Pons (tissue), 1 donor: Measurements from ENCODE around the gene DSCAM.

Experiments
- DNase-seq: peaks from one replicate; pipeline ENCODE4 v3.0.0-alpha.2; 2016; ENCODE audit warnings: low spot score

DSCAM gene

GRCh38 chr21:40178726-40179125 lies 668.2 kb downstream of the DSCAM start:
- no peak for DNase-seq

- DNase-seq, result no peak
These were observed 669.0 kb downstream of the DSCAM start for GRCh38 chr21:40177979-40178378.

DNA sequence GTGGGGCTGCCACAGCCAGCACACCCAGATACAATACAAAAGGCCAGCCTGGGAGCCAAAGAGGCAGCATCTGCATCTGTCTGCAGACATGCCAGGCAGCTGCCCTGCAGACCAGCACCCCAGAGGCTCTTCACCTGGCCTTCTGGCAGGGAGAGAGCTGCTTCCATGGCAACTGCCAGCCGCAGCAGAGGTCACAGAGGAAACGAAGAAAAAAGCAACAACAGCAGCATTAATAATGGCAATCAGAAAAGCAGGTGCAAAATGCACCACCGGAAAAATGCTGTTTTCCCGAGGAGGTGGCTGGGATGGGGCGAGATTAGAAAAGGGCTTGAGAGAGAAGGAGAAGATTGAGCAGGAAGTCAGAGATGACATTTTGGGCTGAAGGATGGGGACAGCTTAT lies 670.2 kb downstream of the DSCAM start:
- peak; percentile 29 for DNase-seq

- DNase-seq, result no peak
These were observed 673.1 kb downstream of the DSCAM start for GRCh38 chr21:40173816-40174215.

- DNase-seq, result no peak
These were observed 677.0 kb downstream of the DSCAM start for GRCh38 chr21:40169971-40170370.

DNA sequence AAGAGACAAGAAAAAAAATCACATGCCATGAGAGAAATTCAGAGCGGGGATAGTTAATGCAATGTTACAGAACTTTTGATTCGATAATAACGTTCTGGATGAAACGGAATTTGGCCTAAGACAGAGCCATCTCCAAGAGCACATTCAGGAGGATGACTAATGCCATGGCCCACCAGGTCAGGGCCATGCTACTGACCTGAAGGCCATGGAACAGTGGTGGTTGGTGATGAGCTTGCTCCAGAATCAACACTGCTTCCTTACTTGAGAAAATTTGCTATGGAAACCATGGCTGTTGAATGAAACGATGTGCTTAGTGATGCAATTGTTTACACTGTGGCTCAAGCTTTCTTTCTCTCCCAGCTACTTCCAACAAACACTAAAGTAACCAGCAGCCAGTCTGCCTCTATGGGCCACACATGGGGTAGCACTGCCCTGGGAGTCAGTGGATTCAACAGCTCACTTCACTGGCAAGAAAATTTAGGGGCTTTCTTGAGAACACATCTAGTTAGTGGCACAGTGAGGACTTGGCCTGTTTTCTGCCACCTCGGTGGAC lies 680.6 kb downstream of the DSCAM start:
- no peak for DNase-seq

DNA sequence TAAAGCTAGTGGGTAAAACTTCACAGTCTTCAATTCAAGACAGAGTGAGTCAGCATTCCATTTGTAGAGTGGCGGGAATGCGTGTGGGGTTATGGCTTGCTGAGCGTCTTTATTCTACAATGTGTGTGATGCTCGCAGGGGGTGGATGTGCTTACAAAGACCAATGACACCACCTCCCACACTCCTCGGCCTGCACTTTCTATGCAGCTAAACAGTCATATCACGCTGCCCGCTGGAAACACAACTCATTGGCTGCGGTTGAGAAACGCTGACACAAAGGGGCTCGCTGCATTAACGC lies 681.2 kb downstream of the DSCAM start:
- DNase-seq, result no peak

DNA sequence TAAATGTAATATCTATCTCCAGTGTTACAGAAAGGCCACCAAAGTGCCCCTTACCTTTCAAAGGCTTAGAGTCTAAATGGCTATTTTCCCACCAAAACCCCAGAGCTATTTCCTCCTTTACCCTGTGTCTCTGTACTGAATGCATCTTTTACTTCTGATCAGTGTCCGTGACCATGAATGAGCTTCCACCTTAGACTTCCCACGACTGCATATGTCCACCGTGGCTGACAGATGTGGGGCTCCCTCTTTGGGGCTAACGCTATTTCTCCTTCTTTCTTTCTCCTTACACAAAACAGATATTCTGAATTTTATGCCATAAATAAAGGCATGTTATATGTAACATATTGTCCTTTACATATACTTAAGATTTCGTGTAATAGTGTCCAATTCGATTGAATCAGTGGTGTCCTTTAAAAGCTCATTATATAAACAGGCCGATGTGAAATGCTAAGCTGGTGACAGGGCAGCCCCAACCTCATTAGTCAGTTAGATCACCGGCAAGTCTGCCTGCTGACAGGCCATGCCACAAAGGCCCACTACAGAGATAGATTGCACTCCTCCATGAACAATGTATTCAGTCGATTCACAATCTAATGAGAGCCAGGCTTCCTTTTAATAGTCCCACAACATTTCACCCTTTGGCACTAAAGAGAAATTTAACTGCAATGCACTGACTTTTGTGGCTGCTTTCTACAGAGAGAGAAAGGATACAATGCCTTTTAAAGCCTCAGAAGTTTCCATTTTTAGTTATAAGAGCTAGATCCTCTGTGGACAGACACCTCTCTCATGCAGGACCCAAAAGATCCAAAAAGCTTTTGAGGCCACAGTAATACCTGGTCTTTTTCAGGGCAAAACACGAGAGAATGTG lies 681.8 kb downstream of the DSCAM start:
- DNase-seq, result no peak

DNA sequence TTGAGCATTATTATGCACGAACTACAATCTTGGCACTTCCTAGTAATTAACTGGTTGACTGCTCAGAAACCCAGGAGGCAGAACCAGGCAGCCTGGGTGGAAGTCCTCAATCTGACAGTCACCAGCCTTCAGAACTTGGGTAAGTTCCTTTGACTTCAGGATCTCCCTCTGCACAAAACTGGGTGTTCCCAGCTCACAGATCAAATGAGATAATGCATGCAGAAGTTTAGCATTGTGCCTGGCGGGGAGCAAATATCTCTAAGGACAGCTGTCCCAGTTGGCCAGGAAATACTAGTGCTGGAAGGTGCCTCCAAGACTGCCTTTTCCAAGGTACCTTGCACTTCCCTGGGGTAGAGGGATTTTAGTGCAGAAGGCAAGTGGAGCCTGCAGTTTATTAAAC lies 684.9 kb downstream of the DSCAM start:
- no peak for DNase-seq

GRCh38 chr21:40160911-40161310 lies 686.0 kb downstream of the DSCAM start:
- no peak for DNase-seq

DNA sequence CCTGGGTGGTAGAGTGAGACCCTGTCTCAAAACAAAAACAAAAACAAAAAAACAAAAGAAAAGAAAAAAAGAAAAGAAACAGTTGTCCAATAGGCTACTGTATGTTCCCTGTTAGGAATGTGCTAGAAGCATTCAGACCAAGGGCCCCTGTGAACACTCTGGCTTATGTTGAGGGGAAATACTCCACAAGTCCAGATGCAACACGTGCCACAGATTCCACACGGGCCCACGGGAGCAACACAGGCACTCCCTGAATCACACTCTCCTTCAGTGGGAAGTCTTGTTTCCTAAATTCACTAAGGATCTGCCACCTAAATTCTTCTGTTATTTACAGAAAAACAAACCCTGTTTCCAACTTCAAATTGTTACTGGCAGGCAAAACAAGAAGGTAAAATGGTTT lies 688.6 kb downstream of the DSCAM start:
- no peak for DNase-seq

GRCh38 chr21:40155563-40155962 lies 691.4 kb downstream of the DSCAM start:
- DNase-seq, result no peak

- no peak for DNase-seq
These were observed 693.6 kb downstream of the DSCAM start for GRCh38 chr21:40153351-40153750.

DNA sequence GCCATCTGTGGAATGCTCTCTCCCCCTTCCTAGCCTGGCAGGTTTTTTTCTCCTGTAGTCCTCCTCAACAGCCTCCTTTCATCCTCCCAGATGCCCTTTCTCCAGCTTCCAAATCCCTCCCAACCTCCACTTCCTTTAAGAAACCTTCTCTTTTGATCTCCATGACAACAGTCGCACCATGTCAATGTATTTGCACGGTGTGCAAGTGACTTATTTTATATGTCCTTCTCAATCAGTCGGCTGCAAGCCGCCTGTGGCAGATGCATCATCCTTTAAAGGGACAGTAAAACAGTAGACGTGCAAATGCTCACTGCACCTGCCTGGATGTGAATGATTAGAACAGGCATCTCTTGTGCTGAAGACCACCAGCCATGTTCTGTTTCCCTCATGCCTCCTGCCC lies 694.5 kb downstream of the DSCAM start:
- DNase-seq, result no peak

DNA sequence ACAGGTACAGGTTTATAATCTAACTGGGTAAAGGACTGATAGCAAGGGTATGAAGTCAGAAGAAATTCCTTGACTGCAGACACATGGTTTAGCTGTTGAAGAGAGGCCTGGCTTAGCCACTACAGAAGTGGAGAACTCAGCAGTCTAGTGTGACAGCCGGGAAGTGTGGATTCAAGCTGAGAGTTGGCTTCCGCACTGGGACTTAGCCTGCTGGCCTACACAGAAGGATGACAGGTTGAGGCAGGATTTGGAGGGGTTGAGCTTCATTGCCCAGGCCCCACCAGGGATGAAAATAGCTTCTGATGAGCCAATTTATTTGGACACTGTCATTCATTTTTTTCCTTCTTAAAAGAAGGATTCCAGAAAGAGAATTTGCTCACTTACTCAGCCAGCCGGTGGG lies 695.3 kb downstream of the DSCAM start:
- no peak for DNase-seq

- no peak for DNase-seq
These were observed 700.6 kb downstream of the DSCAM start for GRCh38 chr21:40146216-40146837.

GRCh38 chr21:40143822-40144525 lies 703.0 kb downstream of the DSCAM start:
- DNase-seq, result peak; percentile 61

DNA sequence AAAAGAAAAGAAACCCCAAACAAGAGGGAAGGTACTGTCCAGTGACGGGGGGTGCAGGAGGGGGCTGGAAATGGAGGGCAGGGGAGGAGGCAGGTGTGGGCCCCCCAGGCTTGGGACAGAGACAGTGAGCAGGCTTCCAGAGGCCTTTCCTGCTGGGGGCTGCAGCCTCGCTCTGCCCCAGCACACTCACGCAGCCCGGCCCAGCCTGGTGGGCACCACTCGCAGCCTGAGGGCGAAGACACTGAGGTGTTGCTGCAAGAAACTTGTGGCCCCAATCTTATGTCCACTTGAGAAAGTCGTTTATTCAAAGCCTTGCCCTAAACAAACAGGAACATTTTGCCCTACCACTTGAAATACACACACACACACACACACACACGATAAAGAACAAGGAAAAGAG lies 705.3 kb downstream of the DSCAM start:
- no peak for DNase-seq

DNA sequence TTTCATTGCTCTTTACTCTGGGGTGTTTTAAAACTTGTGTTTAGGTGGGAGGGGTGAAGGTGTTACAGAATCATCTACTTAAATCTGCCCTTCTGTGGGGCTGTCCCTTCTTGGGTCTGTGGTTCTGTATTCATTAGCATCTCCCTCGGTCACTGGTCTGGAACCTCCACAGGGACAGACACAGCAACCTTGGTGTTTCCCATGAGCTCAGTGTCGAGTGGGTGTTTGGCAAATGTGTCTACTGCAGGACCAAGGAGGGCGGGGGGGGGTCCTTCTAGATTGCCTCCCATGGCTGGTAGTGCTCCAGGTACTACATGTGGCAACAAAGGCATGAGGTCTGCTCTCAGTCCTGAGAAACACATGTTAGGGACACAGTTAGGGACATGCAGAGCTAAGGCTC lies 706.3 kb downstream of the DSCAM start:
- DNase-seq, result no peak

DNA sequence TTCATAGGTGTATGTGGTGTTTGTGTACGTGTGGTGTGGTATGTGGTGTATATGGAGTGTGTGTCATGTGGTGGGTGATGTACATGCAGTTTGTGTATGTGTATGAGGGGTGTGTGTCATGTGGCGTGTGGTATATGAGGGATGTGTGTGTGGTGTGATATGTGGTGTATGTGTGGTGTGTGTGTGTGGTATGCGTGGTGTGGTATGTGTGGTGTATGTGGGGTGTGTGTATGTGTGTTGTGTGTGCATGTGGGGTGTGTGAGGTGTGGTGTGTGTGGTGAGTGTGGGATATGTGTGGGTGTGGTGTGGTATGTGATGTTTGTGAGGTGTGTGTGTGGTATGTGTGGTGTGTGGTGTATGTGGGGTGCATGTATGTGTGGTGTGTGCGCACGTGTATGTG lies 707.3 kb downstream of the DSCAM start:
- DNase-seq, result no peak

- no peak for DNase-seq
These were observed 710.4 kb downstream of the DSCAM start for GRCh38 chr21:40136571-40136970.

DNA sequence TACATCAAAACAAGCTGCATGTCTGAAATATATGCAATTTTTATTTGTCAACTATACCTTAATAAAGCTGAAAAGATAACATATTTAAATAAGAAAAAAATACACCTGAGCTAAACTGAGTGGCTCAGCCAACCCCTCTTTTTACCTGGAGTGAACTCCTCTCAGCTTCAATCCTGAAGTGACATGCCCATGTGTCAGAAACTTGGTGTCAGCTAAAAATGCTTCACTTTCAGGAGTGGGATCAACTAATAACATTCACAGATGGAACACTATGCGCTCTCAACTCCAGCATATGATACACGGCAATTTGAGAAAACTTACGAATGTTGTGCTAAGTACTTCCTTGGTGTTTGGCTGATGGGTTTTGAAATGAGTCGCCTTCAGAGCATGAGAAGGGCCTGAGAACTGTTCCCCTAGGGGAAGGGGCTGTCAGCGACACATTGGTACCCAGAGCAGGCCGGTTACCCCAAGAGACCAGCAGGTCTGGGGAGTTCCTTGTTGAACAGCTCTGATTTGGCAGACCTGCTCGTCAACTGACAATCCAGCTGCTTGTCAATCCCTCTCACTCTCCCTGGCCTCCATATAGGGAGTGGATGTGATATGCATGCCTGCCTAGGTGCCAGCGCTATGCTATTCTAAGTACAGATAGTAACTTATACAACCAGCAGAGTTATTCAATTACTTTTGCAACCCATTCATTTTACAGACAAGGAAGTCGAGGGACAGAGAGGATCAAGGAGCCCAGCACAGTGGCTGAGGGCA lies 712.0 kb downstream of the DSCAM start:
- no peak for DNase-seq
